HEK293T (cell line): ENCODE results near the gene IL18R1.

Experiments
- CTCF ChIA-PET: fragments of 350-600 bp; formaldehyde crosslinking; extraction: SDS; loops from one replicate; lab custom pipeline; 2021; ENCODE audit warnings: antibody characterized with exemption, inconsistent platforms; lab: Yijun Ruan, JAX
- POLR2A ChIA-PET: fragments of 350-600 bp; formaldehyde crosslinking; extraction: SDS; loops from one replicate; lab custom pipeline; 2020; ENCODE audit warnings: antibody characterized with exemption, inconsistent platforms; lab: Yijun Ruan, JAX
- DNase-seq: peaks from one replicate; pipeline ENCODE4 v3.0.0; 2012; ENCODE audit warnings: mixed read lengths; ENCODE audit errors: extremely low spot score
- ARNT ChIP-seq: fragments of 450-650 bp; IDR thresholded peaks from 2 replicates; pipeline ENCODE4 v1.6.1; 2017; ENCODE audit warnings: mild to moderate bottlenecking
- BHLHE40 ChIP-seq: fragments of 450-650 bp; IDR thresholded peaks from 2 replicates; pipeline ENCODE4 v1.6.1; 2016; ENCODE audit warnings: mild to moderate bottlenecking, moderate library complexity, borderline replicate concordance
- CTBP1 ChIP-seq: fragments of 450-650 bp; IDR thresholded peaks from 2 replicates; pipeline ENCODE4 v1.6.1; 2016; ENCODE audit warnings: borderline replicate concordance
- ELF4 ChIP-seq: fragments of 450-650 bp; IDR thresholded peaks from 2 replicates; pipeline ENCODE4 v1.6.1; 2017; ENCODE audit warnings: antibody characterized with exemption
- FOXA1 ChIP-seq: fragments of 450-650 bp; IDR thresholded peaks from 2 replicates; pipeline ENCODE4 v1.6.1; 2016; ENCODE audit warnings: mild to moderate bottlenecking
- FOXK2 ChIP-seq: fragments of 450-650 bp; IDR thresholded peaks from 2 replicates; pipeline ENCODE4 v1.6.1; 2016; ENCODE audit warnings: mild to moderate bottlenecking
- FOXM1 ChIP-seq: fragments of 450-650 bp; IDR thresholded peaks from 2 replicates; pipeline ENCODE4 v1.6.1; 2017; ENCODE audit warnings: mild to moderate bottlenecking, borderline replicate concordance
- HDGF ChIP-seq: fragments of 450-650 bp; IDR thresholded peaks from 2 replicates; pipeline ENCODE4 v1.6.1; 2017; ENCODE audit warnings: antibody characterized with exemption, borderline replicate concordance
- L3MBTL2 ChIP-seq: fragments of 450-650 bp; conservative IDR thresholded peaks from 2 replicates; pipeline ENCODE4 v1.6.1; 2016; ENCODE audit warnings: mild to moderate bottlenecking
- LEF1 ChIP-seq: fragments of 450-650 bp; IDR thresholded peaks from 2 replicates; pipeline ENCODE4 v1.6.1; 2017; ENCODE audit warnings: mild to moderate bottlenecking, borderline replicate concordance
- NFRKB ChIP-seq: fragments of 450-650 bp; IDR thresholded peaks from 2 replicates; pipeline ENCODE4 v1.6.1; 2016; ENCODE audit warnings: mild to moderate bottlenecking, moderate library complexity
- SP1 ChIP-seq: fragments of 450-650 bp; IDR thresholded peaks from 2 replicates; pipeline ENCODE4 v1.6.1; 2017
- SUZ12 ChIP-seq: fragments of 450-650 bp; IDR thresholded peaks from 2 replicates; pipeline ENCODE4 v1.6.1; 2016; ENCODE audit warnings: mild to moderate bottlenecking
- TARDBP ChIP-seq: fragments of 450-650 bp; IDR thresholded peaks from 2 replicates; pipeline ENCODE4 v1.6.1; 2016
- ZNF384 ChIP-seq: fragments of 450-650 bp; IDR thresholded peaks from 2 replicates; pipeline ENCODE4 v1.6.1; 2016
- TF ChIP-seq, protein P1 (sequence below): fragments of 450-650 bp; IDR thresholded peaks from 2 replicates; pipeline ENCODE4 v1.6.1; 2016

Gene IL18R1

DNA sequence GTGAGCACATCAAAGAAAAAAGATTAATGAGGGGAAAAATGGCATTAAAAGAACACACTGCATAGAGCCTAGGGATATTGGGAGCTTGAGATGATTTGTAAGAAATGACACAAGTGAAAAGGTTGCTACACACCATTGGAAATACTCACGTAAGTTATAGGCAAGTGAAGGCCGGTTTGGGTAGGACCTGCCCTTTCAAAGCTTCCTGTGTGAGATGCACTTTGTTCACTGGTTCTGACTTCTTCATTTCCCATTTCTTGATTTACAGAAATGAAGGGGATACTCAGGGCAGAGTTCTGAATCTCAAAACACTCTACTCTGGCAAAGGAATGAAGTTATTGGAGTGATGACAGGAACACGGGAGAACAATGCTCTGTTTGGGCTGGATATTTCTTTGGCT lies 67.3 kb downstream of the IL18R1 start, which contains the start of gene IL18RAP:
Gene IL18RAP (plus strand): TSS at position 251 of the 400 bp plus-strand sequence. CDS start 118 bp downstream, at position 369.
- ChIA-PET CTCF (no interaction called here), POLR2A (no interaction called here)
- TF ChIP-seq L3MBTL2 (no peak), ZNF384 (no peak), LEF1 (no peak), HDGF (no peak), TARDBP (no peak), ELF4 (no peak), BHLHE40 (no peak)
- no peak for DNase-seq

DNA sequence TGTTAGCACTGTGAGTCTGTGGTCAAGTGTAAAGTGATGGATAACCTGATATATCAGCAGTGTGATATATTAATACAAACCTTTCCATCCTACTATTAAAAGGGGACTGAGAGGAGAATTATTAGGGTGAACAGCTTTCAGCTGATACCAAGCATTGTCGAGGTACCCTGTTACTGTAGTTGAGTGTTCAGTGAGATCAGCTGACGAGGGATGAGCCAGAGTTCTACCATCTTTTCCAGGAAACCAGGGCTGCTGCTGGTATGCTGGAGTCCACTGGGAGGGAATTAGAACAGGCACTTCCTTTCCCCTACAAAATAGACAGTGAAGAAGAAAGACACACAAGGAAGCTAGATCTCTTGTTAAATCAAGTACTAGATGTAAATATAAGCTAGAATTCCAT lies 67.8 kb downstream of the IL18R1 start:
- ChIA-PET POLR2A (no interaction called here), CTCF (interaction anchor here (0.6 kb wide), 1 partner anchor 592 kb away, joined by 3 read pairs; no protein-coding TSS in a partner anchor)
- no peak for DNase-seq
- no peak for TF ChIP-seq SP1
- TF ChIP-seq TARDBP, result no peak
- TF ChIP-seq CTBP1, result no peak
- TF ChIP-seq ZNF384, result no peak
- no peak for TF ChIP-seq ARNT

DNA sequence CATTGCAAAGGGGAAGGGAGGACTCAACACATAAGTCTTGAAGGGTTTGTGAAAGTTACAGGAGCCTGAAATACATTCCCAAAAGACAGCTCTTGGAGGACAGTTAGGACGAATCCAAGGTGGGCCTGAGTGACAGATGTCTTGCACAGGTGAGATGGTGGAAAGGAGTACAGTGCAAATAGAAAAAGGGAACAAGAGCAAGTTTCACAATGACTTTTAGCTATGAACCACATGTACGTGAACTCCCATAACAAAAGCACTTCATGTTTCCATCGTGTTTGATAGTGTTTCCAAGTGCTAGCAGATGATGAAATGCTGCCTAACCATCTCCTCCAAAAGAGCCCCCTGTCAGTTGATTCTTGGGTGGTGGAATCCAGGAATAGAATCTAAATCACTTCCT lies 69.2 kb downstream of the IL18R1 start:
- no peak for DNase-seq
- ChIA-PET CTCF (no interaction called here), POLR2A (no interaction called here)
- no peak for TF ChIP-seq ARNT
- no peak for TF ChIP-seq NFRKB

DNA sequence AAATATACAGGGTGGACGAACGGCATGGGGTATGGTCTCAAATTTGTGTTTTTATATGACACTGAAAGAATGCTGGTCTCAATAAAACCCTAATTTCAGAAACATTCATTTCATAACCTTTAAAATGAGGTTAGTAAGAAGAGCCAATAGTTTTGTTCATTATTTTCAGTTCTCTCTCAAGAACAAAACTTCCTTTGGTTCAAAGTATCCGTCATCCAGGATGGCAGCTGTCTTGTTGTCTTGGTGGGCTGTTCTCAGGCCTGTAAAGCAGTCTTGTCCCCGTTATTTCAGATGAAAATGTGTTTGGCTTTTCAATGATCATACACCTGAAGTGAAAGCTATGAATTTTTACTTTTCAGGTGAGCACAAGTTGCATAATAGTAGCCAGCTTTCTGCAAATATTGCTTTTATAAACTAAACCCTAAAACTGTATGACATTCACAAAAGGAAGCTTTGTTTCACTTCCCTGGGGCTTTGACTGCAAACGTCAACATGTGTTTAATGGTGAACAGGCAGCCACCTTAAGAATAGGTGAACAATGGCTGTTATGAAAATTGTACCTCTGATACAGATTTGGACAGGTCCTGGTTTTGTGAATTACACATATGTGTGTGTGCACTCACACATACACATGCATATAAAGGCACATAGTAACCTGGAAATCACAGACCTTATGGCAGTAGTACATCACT lies 70.0 kb downstream of the IL18R1 start:
- TF ChIP-seq L3MBTL2, result no peak
- TF ChIP-seq, protein P1, sequence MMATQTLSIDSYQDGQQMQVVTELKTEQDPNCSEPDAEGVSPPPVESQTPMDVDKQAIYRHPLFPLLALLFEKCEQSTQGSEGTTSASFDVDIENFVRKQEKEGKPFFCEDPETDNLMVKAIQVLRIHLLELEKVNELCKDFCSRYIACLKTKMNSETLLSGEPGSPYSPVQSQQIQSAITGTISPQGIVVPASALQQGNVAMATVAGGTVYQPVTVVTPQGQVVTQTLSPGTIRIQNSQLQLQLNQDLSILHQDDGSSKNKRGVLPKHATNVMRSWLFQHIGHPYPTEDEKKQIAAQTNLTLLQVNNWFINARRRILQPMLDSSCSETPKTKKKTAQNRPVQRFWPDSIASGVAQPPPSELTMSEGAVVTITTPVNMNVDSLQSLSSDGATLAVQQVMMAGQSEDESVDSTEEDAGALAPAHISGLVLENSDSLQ, result no peak
- no peak for TF ChIP-seq TARDBP
- no peak for TF ChIP-seq ELF4
- TF ChIP-seq CTBP1, result no peak
- TF ChIP-seq SP1, result no peak
- TF ChIP-seq ZNF384, result no peak
- no peak for TF ChIP-seq SUZ12
- TF ChIP-seq BHLHE40, result no peak
- no peak for TF ChIP-seq NFRKB
- TF ChIP-seq LEF1, result no peak
- no peak for TF ChIP-seq FOXM1
- no peak for TF ChIP-seq HDGF
- no peak for TF ChIP-seq FOXK2
- no peak for TF ChIP-seq FOXA1
- no peak for TF ChIP-seq ARNT
- DNase-seq, result no peak
- POLR2A ChIA-PET, result no interaction called here
- CTCF ChIA-PET, result no interaction called here

DNA sequence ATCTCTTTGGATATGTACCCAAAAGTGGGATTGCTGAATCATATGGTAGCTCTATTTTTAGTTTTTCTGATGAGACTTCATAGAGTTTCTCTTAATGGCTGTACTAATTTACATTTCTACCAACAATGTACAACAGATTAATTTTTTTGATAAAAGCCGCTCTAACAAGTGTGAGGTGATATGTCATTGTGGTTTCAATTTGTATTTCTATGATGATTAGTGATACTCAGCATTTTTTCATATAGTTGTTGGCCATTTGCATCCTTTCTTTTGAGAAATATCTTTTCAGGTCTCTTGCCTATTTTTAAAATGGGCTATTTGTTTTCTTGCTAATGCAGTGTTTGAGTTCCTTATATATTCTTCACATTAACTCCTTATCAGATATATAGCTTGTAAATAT lies 71.7 kb downstream of the IL18R1 start:
- no peak for DNase-seq
- POLR2A ChIA-PET, result no interaction called here
- TF ChIP-seq ARNT (no peak), HDGF (no peak), FOXM1 (no peak), FOXK2 (no peak), SP1 (no peak), LEF1 (no peak), ELF4 (no peak), TARDBP (no peak), FOXA1 (no peak), ZNF384 (no peak), BHLHE40 (no peak)
- CTCF ChIA-PET, result no interaction called here

DNA sequence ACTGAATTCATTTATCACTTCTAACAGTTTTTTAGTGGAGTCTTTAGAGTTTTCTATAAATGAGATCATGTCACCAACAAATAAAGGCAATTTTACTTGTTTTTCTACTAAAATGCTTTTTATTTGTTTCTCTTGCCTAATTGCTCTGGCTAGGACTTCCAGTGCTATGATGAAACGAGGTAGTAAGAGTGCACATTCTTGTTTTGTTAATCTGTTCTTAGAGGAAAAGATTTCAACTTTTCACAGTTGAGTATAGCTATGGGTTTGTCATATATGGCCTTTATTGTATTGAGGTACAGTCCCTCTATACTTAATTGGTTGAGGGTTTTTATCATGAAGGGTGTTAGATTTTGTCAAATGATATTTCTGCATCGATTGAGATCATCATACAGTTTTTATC lies 73.0 kb downstream of the IL18R1 start:
- CTCF ChIA-PET, result no interaction called here

More for the DNA sequence above, 73.0 kb downstream of the IL18R1 start:
- DNase-seq, result no peak
- POLR2A ChIA-PET, result no interaction called here
- TF ChIP-seq FOXM1 (no peak), SP1 (no peak), TARDBP (no peak), FOXA1 (no peak), L3MBTL2 (no peak), ELF4 (no peak), ARNT (no peak), SUZ12 (no peak), BHLHE40 (no peak), HDGF (no peak), LEF1 (no peak), CTBP1 (no peak), ZNF384 (no peak), NFRKB (no peak), FOXK2 (no peak)
- TF ChIP-seq, protein P1, result no peak
